Neural cell (in vitro differentiated cells): ENCODE data around the gene STARD9. TPM values are rescaled to one million over a fixed set of nuclear protein-coding genes. Genes with fewer than 3 reads are reported as not detected.
"Not testable (repeated sequence)": the region's sequence is repeated elsewhere in the genome, so short reads cannot be mapped to it uniquely, and the experiment has no call there.

ENCODE experiments used
- H2AFZ ChIP-seq: fragments of 200-600, 300-800 bp; sonication (generic), shearing (Covaris generic); 2 replicates; pipeline ENCODE4 v1.6.0; 2014; ENCODE audit warnings: low read depth, mild to moderate bottlenecking, antibody characterized with exemption, low read length, moderate library complexity
- H3F3A ChIP-seq: fragments of 200-600 bp; shearing (Covaris generic); 2 replicates; pipeline ENCODE4 v1.6.1; 2016; ENCODE audit warnings: mild to moderate bottlenecking, moderate library complexity, mixed read lengths, antibody characterized with exemption, low read length; ENCODE audit not compliant: insufficient read depth, poor library complexity, severe bottlenecking
- H3K27ac ChIP-seq: fragments of 200-600, 300-800 bp; sonication (generic), shearing (Covaris generic); 2 replicates; pipeline ENCODE4 v1.5.1; 2014; ENCODE audit warnings: mild to moderate bottlenecking, low read length, moderate library complexity
- H3K27me3 ChIP-seq: fragments of 300-800, 200-600 bp; sonication (generic), shearing (Covaris generic); 2 replicates; pipeline ENCODE4 v1.6.0; 2014; ENCODE audit warnings: mild to moderate bottlenecking, low read depth, low read length, moderate library complexity; ENCODE audit not compliant: insufficient read depth
- H3K36me3 ChIP-seq: fragments of 300-800, 200-600 bp; sonication (generic), shearing (Covaris generic); 2 replicates; pipeline ENCODE4 v1.5.1; 2014; ENCODE audit warnings: mild to moderate bottlenecking, antibody characterized with exemption, low read length, moderate library complexity; ENCODE audit not compliant: insufficient read depth
- H3K4me2 ChIP-seq: fragments of 300-800, 200-600 bp; sonication (generic), shearing (Covaris generic); 2 replicates; pipeline ENCODE4 v1.6.0; 2014; ENCODE audit warnings: mild to moderate bottlenecking, low read length
- H3K4me3 ChIP-seq: fragments of 300-800, 200-600 bp; sonication (generic), shearing (Covaris generic); 2 replicates; pipeline ENCODE4 v1.5.1; 2014; ENCODE audit warnings: mild to moderate bottlenecking, low read length, moderate library complexity
- H3K79me2 ChIP-seq: fragments of 200-600 bp; shearing (Covaris generic); replicated peaks from 2 replicates; pipeline ENCODE4 v1.6.0; 2014; ENCODE audit warnings: mild to moderate bottlenecking, low read length, moderate library complexity; ENCODE audit not compliant: insufficient read depth
- H3K9ac ChIP-seq: fragments of 300-800, 200-600 bp; sonication (generic), shearing (Covaris generic); 2 replicates; pipeline ENCODE4 v1.6.1; 2016; ENCODE audit warnings: mild to moderate bottlenecking, low read length, mixed read lengths
- H3K9me2 ChIP-seq: fragments of 200-600 bp; shearing (Covaris generic); 2 replicates; pipeline ENCODE4 v1.6.1; 2016; ENCODE audit warnings: mild to moderate bottlenecking, low read length, mixed read lengths; ENCODE audit not compliant: insufficient read depth
- H3K9me3 ChIP-seq: fragments of 200-600, 300-800 bp; sonication (generic), shearing (Covaris generic); 2 replicates; pipeline ENCODE4 v1.6.1; 2016; ENCODE audit warnings: mild to moderate bottlenecking, mixed run types, low read length, moderate library complexity, mixed read lengths
- H4K20me1 ChIP-seq: fragments of 200-600 bp; shearing (Covaris generic); 2 replicates; pipeline ENCODE4 v1.6.1; 2016; ENCODE audit warnings: mild to moderate bottlenecking, mixed run types; ENCODE audit not compliant: insufficient read depth
- EP300 ChIP-seq: fragments of 450-650 bp; conservative IDR thresholded peaks from 2 replicates; pipeline ENCODE4 v1.6.1; 2014; ENCODE audit warnings: antibody characterized with exemption, mild to moderate bottlenecking, moderate library complexity; ENCODE audit not compliant: poor library complexity, severe bottlenecking
- EZH2 ChIP-seq: fragments of 200-600, 300-800 bp; shearing (Covaris generic), sonication (generic); IDR thresholded peaks from 2 replicates; pipeline ENCODE4 v1.6.1; 2014; ENCODE audit warnings: antibody characterized with exemption, low read length, borderline replicate concordance, mild to moderate bottlenecking; ENCODE audit not compliant: insufficient read depth, poor library complexity, severe bottlenecking
- MXI1 ChIP-seq: fragments of 450-650 bp; conservative IDR thresholded peaks from 2 replicates; pipeline ENCODE4 v1.6.1; 2014; ENCODE audit warnings: antibody characterized with exemption, mild to moderate bottlenecking; ENCODE audit not compliant: poor library complexity, severe bottlenecking
- POLR2AphosphoS5 ChIP-seq: IDR thresholded peaks from 2 replicates; pipeline ENCODE4 v1.6.1; 2012
- RAD21 ChIP-seq: fragments of 450-650 bp; conservative IDR thresholded peaks from 2 replicates; pipeline ENCODE4 v1.6.1; 2014; ENCODE audit warnings: antibody characterized with exemption, mild to moderate bottlenecking, moderate library complexity
- REST ChIP-seq: IDR thresholded peaks from 2 replicates; pipeline ENCODE4 v1.6.1; 2012; ENCODE audit warnings: borderline replicate concordance
- SMC3 ChIP-seq: fragments of 450-650 bp; conservative IDR thresholded peaks from 2 replicates; pipeline ENCODE4 v1.6.1; 2014; ENCODE audit warnings: antibody characterized with exemption, mild to moderate bottlenecking, moderate library complexity; ENCODE audit not compliant: poor library complexity
- TAF1 ChIP-seq: IDR thresholded peaks from 2 replicates; pipeline ENCODE4 v1.6.1; 2012; ENCODE audit warnings: low read depth
- polyA plus RNA-seq: library from polyadenylated mRNA; depleted of rRNA; stranded (reverse); fragments of >200 nt; gene quantifications from 2 replicates; pipeline ENCODE4 v1.2.3, GENCODE V29; 2014
- TF ChIP-seq, protein P1 (sequence below): fragments of 450-650 bp; IDR thresholded peaks from 2 replicates; pipeline ENCODE4 v1.5.1; 2014; ENCODE audit warnings: antibody characterized with exemption, mild to moderate bottlenecking, moderate library complexity; ENCODE audit not compliant: poor library complexity, severe bottlenecking

Gene STARD9
- polyA plus RNA-seq, 1 donor from 2014 or later, result 6.4 TPM

DNA sequence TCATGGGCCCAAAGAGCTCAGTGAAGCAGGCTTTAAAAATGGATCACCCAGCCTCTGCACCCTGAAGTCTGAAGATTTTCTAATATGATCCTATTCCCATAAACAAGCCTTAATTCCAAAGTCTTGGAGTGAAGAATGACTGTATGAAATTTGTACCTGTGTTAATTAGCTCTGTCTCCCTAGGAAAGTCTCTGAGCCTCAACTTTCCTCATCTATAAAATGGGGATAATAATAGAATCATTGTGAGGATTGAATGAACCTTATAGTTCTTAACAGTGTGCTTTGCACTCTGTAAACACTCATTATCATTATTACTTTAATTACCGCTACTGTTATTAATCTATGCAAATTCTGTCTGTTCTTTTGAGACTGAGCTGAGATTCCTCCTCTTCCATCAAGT lies 99.6 kb downstream of the STARD9 start:
- H3K4me2 ChIP-seq, result no peak overlapping the region
- no peaks in the 10 kb centered on the region for H3K9me3 ChIP-seq
- H3K9me2 ChIP-seq, result no peaks in the 10 kb centered on the region
- no peaks in the 10 kb centered on the region for H3K79me2 ChIP-seq
- H3K4me3 ChIP-seq, result no peak overlapping the region
- H4K20me1 ChIP-seq, result no peaks in the 10 kb centered on the region
- TF ChIP-seq SMC3 (no peak), TAF1 (no peak), EZH2 (no peak), EP300 (no peak), POLR2AphosphoS5 (no peak)
- no peak overlapping the region for H2AFZ ChIP-seq
- no peaks in the 10 kb centered on the region for H3K36me3 ChIP-seq
- no peaks in the 10 kb centered on the region for H3K27me3 ChIP-seq
- H3K9ac ChIP-seq, result no peak overlapping the region
- H3F3A ChIP-seq, result no peaks in the 10 kb centered on the region
- no peak overlapping the region for H3K27ac ChIP-seq

DNA sequence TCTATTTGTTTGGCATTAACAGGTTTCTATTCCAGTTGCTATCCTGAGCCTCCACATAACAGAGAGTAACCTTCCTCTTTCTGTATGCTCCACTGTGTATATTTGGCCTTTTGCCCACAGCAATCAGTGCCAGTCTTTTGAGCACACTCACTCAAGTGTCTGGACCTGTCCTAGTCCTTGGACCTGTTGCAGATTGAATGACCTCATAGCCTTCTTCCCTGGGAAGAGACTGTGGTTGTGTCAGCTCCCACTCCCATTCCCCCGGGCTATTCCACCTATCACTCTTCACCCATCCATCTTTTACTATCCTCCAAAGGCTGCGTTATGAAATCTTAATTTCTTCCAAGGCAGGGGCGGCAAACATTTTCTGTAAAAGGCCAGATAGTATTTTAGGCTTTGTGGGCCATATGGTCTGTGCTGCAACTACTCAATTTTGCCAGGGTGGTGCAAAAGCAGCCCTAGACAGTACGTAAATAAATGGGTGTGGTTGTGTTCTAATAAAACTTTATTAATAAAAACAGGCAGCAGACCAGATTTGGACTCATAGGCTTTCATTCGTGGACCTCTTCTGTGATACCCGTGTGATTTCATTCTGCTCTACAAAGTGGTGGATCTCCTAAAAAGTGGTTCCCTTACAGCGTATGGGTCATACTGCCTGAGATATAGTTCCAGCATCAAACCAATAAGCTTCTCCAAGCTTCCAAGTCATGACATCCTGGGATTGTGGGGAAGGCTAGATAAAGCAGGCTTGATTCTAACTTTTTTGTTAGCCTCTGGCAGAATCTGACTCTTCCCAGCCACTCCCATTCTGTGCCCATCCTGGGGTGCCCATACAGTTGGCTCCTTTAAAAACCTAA lies 104.1 kb downstream of the STARD9 start:
- H3K79me2 ChIP-seq, result no peaks in the 10 kb centered on the region
- H3K27me3 ChIP-seq, result no peaks in the 10 kb centered on the region
- no peaks in the 10 kb centered on the region for H3K9me3 ChIP-seq
- no peaks in the 10 kb centered on the region for H3K36me3 ChIP-seq
- no peak overlapping the region for H2AFZ ChIP-seq
- H3K4me3 ChIP-seq, result no peak overlapping the region
- no peaks in the 10 kb centered on the region for H3F3A ChIP-seq
- TF ChIP-seq EZH2 (no peak), RAD21 (no peak), TAF1 (no peak), REST (no peak), EP300 (no peak), MXI1 (no peak), POLR2AphosphoS5 (no peak), SMC3 (no peak)
- TF ChIP-seq, protein P1, sequence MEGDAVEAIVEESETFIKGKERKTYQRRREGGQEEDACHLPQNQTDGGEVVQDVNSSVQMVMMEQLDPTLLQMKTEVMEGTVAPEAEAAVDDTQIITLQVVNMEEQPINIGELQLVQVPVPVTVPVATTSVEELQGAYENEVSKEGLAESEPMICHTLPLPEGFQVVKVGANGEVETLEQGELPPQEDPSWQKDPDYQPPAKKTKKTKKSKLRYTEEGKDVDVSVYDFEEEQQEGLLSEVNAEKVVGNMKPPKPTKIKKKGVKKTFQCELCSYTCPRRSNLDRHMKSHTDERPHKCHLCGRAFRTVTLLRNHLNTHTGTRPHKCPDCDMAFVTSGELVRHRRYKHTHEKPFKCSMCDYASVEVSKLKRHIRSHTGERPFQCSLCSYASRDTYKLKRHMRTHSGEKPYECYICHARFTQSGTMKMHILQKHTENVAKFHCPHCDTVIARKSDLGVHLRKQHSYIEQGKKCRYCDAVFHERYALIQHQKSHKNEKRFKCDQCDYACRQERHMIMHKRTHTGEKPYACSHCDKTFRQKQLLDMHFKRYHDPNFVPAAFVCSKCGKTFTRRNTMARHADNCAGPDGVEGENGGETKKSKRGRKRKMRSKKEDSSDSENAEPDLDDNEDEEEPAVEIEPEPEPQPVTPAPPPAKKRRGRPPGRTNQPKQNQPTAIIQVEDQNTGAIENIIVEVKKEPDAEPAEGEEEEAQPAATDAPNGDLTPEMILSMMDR, result no peak
- H4K20me1 ChIP-seq, result no peaks in the 10 kb centered on the region
- H3K9ac ChIP-seq, result no peak overlapping the region
- H3K9me2 ChIP-seq, result no peaks in the 10 kb centered on the region
- H3K4me2 ChIP-seq, result no peak overlapping the region
- H3K27ac ChIP-seq, result no peak overlapping the region

GRCh38 chr15:42680142-42680482 lies 104.7 kb downstream of the STARD9 start:
- not testable (repeated sequence) for H2AFZ ChIP-seq, H3K4me3 ChIP-seq, H3K27me3 ChIP-seq, H3K27ac ChIP-seq, H3K79me2 ChIP-seq, H3K9me2 ChIP-seq, H3K36me3 ChIP-seq, H3K4me2 ChIP-seq, H3K9ac ChIP-seq, H3K9me3 ChIP-seq, H3F3A ChIP-seq, H4K20me1 ChIP-seq
